Nucleus accumbens (tissue), 56 donors: ENCODE data around the gene TMEM52B.
"Not testable (repeated sequence)": the region's sequence is repeated elsewhere in the genome, so short reads cannot be mapped to it uniquely, and the experiment has no call there.

Experiments
- DNase-seq, 56 donors: peaks; one replicate each; lab custom pipeline; 2025; lab: John Stamatoyannopoulos, UW

Gene TMEM52B

DNA sequence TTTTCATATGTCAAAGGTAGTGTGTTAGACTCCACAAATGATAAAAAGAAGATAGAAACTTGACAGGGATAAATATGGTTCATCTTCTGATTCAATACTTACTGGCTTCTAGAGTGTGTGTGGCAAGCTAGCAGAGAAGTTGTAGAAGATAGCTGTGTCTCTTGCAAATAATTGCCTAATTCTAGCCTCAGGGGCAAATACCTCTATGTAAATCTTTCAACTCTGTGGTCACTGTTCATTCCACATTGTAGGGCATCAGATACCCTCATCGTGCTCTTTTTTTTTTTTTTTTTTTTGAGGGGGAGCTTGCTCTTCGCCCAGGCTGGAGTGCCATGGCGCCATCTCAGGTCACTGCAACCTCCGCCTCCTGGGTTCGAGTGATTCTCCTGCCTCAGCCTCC is 8.6 kb upstream of the TMEM52B start:
- no peak for DNase-seq

DNA sequence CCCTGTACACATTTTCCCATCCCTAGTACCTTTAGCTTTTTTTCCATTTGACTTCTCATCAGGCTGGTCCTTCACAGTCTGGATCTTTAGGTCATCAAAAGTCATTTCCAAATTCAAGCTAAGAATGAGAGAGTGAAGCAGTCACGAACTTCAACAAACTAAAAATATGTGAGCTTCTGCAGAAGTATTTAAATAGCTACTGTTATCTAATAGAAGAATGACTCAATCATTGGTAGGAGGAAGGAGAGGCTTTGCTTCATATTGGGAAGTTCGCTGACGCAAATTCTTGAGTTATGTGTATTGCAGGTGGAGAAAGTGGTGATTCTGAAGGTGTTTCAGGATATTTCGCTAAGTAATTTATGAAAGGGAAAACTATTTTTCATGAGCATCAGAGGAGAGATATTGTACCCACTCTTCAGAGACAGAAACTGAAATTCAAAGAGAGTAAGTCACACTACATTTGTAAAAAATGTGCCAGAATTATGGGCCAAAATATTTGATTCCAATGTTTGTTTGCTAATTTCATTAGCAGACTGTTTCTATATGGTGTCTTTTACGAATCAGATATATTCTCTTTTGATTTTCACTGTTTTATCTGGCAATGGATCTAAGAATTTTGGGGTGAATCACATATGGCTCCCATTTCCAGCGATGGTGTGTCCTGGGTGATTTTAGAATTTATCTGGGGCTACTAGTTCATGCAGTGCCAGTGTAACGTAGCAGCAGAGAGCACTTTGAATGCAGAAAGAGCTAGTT is 6.7 kb upstream of the TMEM52B start, which contains the start of gene OLR1:
OLR1 (minus strand) TSS at position 160 of the 756 bp plus-strand sequence; CDS start at position 105, 55 bp downstream.
- DNase-seq = peak in 7 of 56 donors; percentile 3 to 50 (median 22)

DNA sequence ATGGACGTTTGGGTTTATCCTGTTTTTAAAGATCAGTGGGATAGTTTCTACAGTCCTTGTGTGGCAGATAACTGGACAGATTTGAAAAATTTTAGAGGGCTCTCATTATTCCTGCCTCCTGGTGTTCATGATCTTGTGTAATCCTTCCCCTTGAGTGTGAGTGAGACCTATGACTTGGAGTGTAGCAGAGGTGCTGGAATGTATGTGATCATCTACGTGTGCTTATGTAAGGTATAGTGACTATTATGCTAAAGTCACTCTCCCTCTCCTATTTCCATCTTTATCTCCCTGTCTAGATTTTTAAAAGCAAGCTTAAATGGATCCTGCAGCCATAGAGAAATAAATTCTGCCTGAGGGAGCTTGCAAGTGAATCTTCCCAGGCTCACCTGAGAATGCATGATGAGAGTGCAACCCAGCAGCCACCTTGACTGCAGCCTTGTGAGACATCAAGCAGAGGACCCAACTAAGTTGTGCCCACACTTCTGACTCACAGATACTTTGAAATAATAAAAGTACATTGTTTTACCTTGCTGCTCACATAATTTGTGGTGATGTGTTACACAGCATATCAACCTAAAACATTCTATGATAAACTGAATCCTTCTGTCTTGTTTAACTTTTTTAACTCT is 3.7 kb upstream of the TMEM52B start:
- peak in 8 of 56 donors; percentile 1 to 39 (median 16) for DNase-seq

DNA sequence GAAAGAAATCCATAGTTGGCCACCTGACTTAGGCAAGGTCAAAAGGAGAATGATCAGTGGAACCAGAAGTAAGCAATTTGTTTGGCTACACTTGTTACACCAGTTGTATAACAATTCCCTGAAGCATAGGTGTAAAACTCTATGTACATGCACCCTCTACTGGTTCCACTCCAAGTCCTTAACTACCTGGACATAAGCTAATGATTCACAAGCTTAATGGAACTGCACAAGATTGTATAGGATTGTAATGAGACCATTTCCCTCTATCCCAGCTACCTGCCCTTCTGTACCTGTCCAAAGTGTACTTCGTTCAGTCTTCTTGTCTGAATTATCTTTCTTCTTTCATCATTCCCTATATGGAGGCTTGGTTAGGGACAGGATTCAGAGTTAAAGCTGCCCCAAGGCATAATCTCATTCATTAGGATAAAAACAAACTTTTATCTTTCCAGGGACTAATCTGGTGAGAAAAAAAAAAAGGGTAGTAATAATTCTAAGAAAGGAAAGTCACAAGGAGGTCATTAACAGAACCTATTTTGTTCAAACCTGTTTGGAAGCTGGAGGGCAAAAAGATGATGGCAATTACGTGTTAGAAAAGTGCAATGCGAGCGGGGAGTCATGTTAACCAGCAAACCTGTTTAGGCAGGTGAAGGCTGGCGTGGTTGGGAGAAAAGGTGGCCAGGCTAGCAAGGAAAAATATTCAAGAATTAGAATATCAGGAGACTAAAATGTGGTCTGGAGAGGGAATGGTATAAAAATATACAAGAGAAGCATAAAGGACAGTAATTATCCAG is 2.8 kb upstream of the TMEM52B start:
- no peak for DNase-seq

DNA sequence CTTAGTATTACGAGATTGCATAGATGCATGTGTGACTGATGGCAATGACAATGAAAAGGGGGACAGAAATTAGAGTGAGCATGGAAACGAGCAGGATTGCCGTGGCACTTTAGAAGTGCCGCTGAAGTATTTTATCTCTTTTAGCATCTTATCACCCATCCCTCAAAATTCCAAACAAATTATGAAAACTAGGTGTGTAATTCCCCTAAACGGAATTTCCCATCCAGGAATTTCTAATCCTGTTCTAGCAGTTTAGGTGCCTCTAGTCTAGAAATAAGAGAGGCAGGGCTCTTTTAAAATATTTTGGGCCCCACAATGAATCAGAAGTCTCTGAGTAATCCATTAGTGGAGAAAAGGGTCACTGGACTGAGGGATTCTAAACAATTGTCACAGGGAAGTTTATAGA is 947 bp downstream of the TMEM52B start:
- DNase-seq = no peak

DNA sequence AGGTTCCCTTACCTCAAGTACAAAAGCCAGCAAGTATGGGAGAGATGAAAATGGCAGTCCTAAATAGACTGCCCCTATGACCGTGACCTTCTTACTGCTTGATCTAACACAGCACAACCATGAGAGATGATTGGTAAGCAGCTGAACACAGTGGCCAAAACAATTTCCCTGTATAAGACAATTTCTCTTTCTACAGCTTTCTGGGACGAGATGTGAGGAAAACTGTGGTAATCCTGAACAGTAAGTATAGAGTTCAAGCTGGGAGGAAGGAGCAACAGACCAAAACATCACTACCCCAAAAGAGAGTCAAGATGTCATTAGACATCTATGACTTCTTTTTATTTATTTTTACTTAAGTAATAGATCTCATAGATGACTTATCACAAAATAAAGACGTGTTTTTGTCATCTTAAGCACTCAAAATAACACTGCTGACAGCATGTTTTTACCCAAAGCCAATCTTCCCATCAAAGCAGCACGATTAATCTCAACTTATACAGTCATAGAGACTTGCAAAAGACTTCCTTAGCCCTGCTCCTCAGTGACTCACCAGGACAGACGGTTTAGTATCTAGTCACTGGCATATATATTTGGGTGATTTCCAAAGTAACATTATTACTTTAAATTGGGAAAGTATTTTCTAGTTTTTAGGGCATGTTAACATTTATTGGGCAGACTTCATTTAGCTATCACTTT is 3.7 kb downstream of the TMEM52B start:
- no peak for DNase-seq

DNA sequence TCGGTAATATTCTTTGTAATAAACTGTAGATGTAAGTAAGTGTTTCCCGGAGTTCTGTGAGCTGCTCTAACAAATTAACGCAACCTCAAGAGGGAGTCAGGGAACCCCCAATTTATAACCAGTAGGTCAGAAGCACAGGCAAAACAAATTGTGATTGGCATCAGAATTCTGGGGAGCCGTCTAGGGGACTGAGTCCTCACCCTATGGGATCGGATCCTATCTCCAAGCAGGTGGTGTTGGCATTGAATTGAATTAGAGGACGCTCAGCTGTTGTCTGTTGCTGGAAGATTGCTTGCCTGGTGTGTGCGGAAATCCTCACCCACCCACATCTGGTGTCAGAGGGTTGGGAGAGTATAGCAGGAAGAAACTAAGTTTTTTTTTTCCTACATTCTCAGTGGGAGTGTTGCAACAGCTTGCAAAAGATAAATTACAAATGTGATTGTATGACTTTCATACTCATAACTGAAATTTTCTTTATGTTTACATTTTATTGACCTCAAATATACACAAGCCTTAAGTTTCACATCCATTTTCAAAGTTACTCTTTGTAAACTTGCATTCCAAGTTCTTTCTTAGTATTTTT is 5.5 kb downstream of the TMEM52B start:
- no peak for DNase-seq

DNA sequence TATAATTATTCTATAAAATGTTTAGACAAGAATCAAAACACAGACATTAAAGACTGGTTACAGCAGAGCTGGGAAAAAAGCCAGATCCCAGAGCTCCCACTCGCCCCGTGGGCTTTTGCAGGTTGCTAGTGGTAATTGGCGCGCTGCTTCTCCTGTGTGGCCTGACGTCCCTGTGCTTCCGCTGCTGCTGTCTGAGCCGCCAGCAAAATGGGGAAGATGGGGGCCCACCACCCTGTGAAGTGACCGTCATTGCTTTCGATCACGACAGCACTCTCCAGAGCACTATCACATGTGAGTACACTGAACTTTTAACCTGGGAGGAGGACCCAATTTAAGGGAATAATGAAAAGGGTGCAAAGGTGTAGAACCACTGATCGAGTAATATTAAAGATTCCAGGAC is 7.5 kb downstream of the TMEM52B start:
- DNase-seq = peak in 24 of 56 donors; percentile 4 to 60 (median 22)

DNA sequence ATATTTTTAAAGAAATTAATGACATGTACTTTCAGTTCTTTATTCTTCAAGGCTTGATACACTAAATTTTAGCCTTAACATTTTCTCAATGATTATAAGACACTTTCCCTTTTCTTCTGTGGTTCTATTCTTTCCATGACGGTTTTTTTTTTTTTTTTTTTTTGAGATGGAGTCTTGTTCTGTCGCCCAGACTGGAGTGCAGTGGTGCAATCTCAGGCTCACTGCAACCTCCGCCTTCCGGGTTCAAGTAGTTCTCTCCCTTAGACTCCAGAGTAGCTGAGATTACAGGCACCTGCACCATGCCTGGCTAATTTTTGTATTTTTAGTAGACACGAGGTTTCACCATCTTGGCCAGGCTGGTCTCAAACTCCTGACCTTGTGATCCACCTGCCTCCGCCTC is 8.1 kb downstream of the TMEM52B start:
- DNase-seq = not testable (repeated sequence)

DNA sequence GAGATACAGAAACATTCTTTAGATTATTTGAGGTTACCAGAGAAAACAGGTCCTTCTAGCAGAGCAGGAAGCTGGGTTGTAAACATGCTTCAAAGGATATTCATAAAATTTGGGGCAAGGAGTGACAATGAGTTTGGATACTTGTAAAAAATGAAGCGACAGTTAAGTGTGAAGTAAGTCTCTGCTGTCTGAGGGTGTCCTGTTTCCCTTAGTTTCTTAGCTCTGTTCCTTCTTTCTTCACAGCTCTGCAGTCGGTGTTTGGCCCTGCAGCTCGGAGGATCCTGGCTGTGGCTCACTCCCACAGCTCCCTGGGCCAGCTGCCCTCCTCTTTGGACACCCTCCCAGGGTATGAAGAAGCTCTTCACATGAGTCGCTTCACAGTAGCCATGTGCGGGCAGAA is 10.8 kb downstream of the TMEM52B start:
- DNase-seq = peak in 9 of 56 donors; percentile 1 to 22 (median 11)

DNA sequence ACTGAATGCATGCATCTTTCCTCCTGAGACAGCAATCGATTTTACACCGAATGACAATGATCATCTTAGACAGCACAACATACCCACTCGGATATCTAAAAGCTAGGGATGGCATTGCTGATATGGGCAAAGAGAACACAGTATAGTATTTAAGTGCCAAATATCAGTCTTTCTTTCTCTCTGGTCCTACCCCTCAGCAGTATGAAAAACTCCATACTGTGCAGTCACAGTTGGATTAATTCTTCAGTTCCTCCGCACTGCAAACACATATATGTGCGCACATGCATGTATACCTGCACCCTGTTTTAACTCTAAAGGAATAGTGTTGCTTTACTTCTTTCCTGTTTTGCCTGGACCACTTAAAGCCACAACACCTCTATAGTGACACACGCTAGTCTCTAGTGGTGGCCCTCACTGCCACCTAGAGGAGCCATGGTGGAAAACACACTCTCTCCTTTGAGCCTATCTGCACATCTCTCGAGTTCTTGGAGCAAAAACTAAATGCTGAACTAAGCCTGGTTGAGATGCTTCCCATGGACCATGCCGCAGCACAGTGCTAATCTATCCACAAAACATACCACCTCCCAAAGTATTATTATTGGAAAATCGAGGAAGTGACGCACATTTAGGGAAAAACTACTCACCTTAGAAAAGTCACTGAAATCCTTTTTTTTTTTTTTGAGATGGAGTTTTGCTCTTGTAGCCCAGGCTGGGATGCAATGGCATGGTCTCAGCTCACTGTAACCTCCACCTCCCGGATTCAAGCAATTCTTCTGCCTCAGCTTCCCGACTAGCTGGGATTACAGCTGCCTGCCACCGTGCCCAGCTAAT is 11.9 kb downstream of the TMEM52B start:
- DNase-seq = peak in 42 of 56 donors; percentile 7 to 72 (median 36)

DNA sequence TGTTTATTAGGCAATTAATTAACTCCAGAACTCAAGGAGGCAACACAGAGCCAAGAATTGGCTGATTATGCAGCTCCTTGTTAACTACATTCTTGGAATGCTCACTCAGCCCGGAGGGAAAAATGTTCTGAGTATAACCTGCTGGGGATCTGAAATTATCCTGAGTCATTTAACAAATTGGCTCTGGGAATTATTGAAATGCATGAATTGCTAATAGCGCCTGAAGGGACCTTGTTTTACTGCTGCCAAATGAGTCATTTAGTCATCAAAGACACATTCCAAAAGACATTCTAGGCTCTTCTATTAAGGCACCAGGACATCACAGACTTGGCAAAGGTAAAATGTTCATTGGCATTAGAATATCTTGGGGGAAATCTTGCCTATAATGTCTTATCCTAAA is 13.0 kb downstream of the TMEM52B start:
- no peak for DNase-seq

DNA sequence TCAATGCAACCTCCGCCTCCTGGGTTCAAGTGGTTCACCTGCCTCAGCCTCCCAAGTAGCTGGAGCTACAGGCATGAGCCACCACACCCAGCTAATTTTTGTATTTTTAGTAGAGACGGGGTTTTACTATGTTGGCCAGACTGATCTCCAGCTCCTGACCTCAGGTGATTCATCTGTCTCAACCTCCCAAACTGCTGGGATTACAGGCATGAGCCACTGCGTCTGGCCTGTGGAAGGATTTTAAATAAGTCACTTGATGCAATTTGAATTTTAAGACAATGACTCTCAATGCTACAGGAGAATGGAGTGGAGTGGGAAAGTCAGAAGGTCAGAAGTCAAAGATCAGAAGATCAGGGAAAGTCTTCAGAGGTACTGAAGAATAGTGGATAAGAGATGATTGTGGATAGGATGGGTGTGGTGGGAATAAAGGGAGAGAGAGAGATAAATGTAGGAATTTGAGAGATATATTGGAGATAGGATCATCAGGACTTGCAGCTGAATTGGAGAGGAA is 15.4 kb downstream of the TMEM52B start:
- DNase-seq = no peak

DNA sequence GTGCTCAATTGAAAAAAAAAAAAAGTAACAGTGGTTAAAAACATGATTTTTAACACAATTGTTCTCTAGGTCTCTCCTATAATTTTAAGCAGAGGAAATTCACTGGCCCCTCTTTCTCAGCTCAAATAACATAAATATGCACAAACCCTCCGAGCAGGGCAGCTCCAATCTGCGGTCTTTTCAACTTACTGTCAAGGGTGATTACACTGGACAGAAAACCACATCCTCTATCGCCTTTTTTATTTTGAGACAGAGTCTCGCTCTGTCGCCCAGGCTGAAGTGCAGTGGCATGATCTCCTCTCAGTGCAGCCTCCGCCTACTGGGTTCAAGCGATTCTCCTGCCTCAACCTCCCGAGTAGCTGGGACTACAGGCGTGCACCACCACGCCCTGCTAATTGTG is 17.4 kb downstream of the TMEM52B start:
- no peak for DNase-seq

DNA sequence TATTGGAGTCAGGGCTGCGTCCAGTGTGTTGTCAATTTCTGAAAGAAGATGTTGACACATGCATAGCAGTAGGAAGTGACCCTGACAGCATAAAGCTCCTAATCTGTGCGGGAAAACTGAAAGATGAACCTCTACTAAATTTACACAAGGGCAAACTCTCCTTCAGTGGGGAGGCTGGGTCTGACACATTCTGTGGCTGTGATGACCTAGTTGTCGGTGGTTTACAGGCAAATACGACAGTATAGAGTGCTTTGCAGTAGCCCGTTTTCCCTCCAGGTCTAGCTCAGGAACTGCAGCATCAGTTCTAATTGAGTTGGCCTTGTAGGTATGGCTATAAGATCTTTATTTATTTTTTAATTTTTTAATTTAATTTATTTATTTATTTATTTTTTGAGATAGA is 19.0 kb downstream of the TMEM52B start:
- DNase-seq = no peak

DNA sequence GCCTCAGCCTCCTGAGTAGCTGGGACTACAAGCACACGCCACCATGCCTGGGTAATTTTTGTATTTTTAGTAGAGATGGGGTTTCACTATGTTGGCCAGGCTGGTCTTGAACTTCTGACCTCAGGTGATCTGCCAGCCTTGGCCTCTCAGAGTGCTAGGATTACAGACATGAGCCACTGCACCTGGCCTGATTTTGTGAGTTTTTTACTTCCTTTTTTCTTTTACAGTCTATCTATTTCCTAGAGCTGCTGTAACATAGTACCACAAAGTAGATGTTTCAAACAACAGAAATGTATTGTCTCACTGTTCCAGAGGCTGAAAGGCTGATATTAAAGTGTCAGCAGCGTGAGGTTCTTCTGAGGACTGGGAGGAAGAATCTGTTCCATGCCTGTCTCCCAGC is 25.7 kb downstream of the TMEM52B start:
- DNase-seq = not testable (repeated sequence)

DNA sequence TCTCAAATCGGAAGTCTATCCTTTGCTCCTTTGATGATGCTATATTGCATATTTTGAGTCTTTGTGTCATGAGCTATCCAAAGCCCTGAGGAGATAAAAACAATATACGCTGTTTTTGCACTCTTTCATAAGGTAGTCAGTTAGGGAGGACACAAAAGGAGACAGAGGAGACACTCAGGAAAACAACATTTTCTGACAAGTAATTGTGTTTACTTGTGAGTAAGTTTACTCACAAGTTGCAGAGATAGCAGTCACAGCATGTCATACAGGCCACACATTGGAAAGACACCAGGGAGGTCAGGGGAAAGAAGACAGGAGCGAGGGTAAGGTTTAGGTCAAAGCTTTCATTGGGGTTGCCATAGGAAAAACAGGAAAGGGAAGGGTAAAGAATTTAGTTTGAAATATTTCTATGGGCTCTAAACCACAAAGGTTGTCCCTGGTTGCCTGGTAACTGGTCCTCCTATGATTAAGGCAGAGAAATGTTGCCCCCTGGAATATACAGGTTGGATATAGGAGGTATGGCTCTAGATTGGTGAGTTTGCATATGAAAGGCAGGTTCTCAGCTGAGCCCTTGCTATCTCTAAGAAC is 26.5 kb downstream of the TMEM52B start:
- no peak for DNase-seq

DNA sequence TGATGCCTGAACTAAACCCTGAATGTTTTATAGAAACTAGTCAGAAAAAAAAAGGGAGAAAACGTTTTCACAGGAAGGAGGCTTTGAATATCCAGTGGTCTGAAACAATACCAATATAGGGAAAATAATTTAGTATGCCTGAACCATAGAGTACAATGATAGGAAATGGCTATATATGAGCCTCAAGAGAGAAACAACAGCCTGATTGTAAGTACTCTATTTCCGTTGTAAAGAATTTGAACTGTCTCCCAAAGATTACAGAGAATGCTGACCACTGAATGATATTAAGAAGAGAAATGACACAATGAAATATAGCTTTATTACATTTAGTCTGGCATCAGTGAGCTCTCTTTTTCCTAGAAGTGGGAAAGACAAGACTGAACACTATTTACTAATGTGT is 28.3 kb downstream of the TMEM52B start:
- DNase-seq = no peak

DNA sequence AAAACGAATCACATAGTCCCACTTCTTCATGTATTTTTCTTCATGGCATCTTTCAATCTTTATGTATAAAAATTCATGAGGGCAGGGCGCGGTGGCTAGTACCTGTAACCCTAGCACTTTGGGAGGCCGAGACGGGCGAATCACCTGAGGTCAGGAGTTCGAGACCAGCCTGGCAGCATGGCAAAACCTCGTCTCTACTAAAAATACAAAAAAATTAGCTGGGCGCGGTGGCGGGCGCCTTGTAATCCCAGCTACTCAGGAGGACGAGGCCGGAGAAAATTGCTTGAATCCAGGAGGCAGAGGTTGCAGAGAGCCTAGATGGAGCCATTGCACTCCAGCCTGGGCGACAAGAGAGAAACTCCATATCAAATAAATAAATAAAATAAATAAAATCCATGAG is 31.4 kb downstream of the TMEM52B start:
- DNase-seq = no peak
